Measurements from ENCODE around the gene CMTM4.
A peak's percentile ranks its signal among the peaks of the same experiment; 100 is the strongest.
"Not testable (repeated sequence)": the region's sequence is repeated elsewhere in the genome, so short reads cannot be mapped to it uniquely, and the experiment has no call there.

The CMTM4 gene

DNA sequence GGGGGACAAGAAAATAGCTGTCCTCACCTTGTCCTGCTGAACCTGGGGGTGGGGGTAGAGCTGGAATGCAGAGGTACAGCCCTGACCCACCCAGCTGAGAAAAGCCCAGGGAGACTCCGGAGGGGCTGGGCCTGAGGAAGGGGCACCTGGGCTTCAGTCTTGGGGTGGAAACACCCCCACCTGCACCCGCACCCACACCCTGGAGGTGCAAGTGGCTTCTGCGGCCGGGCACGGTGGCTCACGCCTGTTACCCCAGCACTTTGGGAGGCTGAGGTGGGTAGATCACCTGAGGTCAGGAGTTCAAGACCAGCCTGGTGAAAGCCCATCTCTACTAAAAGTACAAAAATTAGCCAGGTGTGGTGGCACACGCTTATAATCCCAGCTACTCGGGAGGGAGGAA, 84.6 kb downstream of the CMTM4 start:
- not testable (repeated sequence) for DNase-seq

DNA sequence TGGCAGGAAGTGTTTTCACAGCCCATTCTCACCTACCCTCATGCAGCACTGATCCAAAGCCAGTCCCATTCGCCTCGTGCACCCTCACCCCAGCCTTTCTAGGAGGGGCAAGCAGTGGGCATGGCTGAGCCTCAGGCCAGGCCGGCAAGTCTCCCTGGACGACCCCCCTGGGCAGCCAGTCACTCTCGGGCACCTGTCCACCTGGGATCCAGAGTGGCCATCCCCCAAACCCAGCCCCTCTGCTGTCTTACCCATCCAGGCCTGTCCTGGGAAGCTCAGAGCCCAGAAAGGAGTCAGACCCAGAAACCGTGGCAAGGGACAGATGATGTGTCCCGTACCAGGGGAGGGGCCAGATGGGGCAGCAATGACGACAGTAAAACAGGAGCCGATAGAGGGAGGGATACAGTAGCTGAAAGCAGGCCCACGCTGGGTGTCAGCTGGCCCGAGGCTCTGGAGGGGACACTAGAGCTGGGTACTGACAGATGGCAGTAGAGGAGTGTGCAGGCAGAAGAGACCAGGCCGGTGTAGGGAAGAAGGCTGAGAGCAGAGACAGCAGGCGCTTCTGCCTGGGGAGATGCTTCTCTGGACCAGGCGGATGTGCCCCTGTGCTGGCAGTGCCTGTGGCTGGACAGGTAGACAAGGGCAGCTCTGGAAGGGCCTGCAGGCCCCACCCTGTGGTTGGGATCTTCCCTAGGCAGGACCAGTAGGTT, 86.3 kb downstream of the CMTM4 start:
- no peak for DNase-seq

DNA sequence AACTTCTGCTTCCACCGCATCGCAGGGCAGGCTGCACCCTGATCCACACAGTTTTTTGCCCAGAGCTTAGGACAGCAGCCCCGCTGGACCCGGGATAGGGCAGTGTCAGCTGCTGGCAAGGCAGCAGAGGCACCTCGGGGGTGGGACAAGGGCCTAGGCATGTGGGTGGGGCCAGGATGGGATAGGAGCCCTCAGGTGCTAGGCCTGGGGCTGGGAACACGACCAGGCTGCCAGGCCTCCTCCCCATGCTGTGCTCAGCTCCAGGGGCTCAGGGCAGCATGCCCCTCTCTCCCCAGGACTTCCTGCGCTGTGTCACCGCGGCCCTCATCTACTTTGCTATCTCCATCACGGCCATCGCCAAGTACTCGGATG, 87.4 kb downstream of the CMTM4 start:
- no peak for DNase-seq

DNA sequence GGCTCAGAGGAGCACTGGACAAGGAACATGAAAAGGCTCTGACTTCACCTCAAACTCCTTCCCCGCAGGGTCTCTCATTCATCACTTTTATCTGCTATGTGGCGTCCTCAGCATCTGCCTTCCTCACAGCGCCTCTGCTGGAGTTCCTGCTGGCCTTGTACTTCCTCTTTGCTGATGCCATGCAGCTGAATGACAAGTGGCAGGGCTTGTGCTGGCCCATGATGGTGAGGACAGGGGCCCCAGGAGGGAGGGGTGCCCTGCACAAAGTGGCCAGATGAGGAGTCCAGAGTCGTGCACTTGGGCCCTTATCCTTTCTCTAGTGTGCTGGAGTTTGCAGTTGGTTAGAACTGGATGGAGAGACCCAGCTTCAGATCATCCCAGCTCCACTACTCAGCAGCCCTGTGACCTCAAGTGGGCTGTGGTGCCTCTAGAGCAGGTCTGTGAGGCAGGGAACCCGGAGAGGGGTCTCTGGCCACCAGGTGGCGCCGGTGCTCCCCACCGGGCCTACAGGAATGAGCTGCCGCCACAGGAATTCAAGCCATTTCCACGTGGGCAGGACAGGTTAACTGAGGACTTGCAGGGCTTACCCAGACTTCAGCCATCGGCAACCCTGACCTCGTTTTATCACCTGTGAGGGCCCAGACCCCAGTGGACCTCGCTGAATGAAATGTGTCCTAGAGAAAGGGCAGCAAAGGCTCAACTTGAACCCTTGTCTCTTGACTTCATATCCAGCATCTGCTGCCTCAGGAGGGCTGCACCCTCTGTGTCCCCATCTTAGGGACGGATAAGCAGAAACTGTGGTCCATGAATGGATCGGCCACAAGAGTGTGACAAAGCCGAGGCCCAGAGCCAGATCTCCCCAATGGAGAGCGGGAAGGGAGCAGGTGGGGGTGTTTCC, 88.1 kb downstream of the CMTM4 start:
- DNase-seq, result peak; percentile 95

DNA sequence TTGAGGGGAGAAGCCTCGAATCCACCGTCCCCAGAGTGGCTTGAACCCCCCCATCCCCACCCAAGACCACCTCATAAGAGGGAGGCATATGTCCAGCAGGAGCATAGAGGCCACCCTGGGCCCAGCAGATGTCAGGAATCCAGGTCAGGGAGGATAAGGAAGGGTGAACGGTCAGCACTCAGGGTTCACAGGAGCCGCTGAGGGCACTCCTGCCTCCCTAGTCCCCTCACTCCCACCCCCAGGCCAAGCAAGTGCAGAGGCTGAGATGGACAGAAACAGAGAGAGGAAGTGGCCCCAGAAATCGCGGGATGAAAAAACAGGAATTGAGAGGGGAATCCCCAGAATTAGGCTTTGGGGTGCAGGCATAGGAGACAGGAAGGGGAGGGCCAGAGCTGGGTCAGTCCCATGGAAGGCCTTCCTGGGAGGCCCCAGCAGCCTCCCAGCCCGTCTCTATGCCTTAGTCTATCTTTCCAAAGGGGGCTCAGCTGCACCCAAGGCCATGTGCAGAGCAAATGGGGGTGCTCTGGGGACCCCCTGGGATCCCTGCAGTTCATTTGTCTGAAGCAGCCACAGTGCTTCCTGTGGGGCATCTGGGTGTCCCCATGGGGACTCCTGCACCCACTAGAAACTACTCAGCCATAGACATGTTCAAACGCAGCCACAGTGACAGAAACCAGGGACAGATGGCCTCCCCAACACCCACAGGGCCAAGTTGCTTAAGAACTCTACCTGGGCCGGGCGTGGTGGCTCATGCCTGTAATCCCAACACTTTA, 90.4 kb downstream of the CMTM4 start:
- DNase-seq, result no peak

DNA sequence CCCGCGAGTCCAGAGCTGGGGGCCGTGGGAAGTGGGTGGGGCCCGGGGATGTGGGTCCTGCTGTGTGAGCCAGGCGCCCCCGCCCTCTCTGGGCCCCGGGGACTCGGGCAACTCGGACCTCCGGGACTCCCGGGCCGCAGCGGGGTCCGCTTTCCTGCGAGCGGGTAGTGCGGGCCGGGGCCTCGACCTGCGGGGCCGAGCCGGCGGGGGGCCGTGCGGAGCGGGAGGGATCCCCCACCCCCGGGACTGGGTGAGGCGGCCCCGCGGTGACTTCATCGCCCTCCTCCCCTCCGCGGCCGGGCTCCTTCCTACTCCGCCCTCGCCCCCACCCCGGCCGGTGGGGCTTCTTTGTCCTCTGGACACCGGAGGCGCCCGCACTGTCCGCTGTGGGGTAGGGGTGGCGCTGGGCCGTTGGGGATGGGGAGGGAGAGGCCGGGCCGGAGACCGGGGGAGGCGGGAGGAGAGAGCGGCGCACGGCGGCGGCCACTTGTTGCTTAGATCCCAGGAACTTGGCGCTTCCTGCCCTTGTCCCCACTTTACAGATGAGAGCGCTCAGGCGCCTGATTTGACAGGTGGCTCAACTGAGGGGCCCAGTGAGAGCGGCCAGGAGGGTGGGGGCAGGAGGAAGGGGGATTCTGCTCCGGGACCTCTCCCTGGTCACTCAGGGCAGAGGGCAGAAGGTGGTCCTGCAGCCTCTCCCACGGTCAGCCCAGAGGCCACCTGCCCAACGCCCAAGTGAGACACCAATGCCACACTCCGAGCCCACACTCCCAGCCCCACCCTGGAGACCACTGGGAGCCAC, 91.2 kb downstream of the CMTM4 start:
- DNase-seq, result no peak

DNA sequence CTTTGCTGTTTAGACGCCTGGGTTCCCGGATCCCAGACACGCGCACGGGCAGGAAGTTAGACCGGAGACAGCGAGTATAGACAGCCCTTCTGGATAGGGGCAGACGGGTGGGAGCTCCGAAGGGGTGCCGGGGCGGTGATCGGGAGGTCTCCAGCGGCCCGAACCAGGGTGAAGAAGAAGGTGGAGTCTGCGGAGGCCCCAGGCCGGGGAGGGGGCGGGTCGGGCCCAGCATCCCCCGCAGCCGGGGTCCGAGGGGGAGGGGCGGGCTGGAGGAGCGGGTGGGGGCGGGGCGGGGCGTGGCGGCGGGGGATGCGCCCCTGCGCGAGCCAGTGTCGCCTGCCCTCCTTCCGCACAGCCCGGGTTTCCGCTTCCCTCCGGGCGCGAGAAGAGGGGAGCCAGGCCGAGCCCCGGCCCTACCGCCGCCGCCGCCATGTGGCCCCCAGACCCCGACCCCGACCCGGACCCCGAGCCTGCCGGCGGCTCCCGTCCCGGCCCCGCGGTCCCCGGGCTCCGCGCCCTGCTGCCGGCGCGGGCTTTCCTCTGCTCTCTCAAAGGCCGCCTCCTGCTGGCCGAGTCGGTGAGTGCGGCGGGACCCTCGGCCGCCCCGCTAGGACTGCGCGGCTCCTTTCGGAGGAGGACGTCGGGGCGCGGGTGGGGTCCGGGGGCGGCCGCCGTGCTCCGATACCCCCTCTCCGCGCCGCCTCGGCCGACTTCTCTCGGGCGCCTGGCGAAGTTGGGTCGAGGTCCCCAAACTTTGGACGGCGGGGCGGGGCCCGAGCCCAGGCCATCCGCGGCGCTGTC, 92.0 kb downstream of the CMTM4 start, which contains the start of gene CMTM3:
TSS of gene CMTM3 (plus strand) at position 329 of the 801 bp plus-strand sequence. CDS start at position 431, 102 bp downstream.
- DNase-seq, result peak; percentile 93

DNA sequence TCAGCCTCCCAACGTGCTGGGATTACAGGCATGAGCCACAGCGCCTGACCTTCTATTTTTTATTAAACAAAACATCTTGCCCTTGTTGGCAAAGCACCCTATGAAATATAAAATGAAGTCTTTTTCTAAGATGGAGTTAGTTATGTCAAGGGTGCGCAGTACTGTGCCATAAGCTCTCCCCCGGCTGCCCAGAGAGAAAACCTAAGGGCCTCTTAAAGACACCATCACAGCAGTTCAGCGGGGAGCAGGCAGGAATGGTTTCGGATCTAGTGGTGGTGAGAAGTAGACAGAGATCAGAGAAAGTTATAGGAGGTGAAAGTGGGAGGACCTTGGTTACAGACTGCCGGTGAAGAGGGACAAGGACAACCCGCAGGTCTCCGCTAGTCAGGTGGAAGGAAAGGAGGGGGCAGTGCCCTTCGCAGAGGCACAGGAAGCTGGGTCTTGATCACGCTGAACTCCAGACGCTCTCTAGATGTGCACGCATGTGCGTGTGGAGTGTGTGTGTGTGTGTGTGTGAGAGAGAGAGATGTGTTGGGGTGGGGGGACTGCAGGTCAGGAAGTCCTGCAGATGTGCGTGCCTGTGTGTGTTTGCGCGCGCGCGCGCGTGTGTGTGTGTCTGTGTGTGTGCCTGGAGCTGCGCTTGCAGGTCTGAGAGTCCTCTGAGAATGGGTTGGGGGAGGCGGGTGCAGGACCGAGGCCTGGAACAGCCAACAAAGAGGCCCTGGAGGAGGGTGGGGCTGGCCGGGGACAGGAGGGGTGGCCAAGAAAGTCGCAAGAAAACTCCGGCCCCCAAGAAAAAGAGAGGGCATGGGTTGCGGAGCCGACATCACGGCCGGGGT, 92.8 kb downstream of the CMTM4 start:
- DNase-seq, result peak; percentile 84

DNA sequence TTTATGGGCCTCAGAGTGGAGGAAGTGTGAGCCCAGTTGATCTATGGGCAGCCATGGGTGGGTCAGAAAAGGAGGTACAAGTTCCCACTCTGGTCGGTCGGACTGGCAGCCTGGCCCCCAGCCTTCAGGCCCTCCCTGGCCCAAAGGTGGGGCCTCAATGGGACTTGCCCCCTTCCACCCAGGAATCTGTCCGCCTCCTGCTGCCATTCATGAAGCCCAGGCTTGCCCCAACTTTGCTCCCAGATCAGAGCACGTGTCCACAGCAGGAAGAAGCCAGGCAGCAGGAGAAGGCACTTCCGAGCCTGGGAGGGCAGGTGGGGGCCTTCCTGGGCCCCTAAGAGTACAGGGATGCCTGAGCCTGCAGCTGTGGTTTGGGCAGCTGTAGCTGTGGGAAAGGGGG, 95.1 kb downstream of the CMTM4 start:
- DNase-seq, result no peak

DNA sequence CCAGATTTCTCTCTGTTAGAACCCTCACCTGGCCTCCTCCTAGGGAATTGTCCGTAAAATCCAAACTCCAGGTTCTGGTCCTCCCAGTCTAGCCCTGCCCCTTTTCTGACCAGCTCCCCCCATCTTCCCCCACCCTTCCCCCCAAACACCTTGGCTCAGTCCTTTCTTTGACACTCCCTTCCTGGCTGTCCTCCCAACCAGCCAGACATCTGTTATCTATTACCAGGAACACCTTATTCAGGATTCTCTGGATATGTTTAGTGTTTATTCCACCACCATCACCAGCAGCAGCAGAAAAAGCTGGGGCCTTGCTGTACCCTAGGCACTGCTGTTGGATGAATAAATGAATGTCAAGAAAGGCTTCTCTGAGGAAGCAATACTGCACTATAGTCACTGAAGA, 96.1 kb downstream of the CMTM4 start:
- DNase-seq, result no peak

DNA sequence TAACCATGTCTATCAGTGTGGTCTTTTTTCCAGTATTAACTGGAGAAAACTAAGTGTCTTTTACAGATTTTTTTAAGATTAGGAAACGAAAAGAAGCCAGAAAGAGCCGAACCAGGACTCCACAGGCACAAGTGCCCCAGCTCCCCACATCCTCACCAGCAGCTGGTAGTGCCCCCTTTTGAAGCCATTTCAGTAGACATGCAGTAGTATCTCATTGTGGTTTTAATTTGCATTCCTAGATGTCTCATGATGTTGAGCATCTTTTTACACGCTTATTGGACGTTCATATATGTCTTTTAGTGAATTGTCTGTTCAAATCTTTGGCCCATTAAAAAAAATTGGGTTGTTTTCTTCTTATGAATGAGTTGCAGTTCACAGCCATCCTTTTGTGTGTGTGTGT, 96.8 kb downstream of the CMTM4 start:
- no peak for DNase-seq

DNA sequence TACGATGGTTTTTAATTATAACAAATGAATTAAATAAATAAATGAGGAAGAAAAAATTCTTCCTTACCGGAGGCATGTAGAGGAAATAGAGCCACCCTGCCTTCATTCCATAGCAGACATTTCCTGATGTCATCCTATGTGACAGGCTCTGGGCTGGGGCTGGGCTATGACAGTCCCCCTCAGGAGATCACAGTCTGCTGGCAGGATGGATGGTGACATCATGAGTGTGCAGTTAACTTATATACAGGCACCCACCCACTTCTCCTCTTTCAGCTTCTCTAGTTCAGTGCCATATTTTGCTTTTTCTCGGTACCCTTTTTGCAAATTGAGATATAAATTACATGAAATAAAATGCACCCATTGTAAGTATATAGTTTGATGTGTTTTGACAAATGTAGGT, 98.4 kb downstream of the CMTM4 start:
- DNase-seq, result no peak

DNA sequence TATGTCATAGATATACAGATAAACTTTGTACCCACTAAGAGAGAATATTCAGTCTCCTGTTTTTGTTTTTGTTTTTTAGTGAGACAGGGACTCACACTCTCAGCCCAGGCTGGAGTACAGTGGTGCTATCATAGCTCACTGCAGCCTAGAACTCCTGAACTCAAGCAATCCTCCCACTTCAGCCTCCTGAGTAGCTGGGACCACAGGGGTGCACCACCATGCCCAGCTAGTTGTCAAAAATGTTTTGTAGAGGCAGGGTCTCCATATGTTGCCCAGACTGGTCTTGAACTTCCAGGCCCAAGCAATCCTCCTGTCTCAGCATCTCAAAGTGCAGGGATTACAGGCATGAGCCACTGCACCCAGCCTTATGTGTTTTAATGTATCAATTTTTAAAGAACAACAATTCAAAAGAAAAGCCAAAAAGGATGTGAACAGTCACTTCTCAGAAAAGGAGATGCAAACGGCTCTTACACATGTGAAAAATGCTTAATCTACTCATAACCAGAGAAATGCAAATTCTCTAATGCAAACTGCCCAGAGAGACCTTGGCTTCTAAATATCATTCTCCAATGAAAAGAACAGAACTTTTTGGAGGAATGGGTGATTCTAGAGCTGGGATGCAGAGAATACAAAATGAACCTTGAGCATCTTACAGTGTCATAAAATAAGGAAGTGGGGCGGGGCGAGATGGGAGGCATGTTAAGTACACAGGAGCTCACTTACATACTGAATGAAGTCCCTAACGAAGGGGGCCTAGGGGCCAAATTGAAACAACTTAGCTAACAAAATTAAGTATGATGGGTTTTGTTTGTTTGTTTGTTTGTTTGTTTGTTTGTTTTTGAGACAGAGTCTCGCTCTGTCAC, 99.3 kb downstream of the CMTM4 start:
- DNase-seq, result no peak

DNA sequence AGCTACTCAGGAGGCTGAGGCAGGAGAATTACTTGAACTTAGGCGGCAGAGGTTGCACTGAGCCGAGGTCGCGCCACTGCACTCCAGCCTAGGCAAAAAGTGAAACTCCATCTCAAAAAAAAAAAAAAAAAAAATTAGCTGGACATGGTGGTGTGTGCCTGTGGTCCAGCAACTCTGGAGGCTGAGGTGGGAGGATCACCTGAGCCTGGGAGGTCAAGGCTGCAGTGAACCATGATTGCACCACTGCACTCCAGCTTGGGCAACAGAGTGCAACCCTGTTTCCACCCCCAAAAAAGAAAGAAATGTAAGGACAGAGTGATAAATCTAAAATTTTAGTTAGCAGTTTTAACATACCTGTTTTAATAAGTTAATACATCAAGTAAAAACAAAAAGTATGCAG, 100.0 kb downstream of the CMTM4 start:
- DNase-seq, result not testable (repeated sequence)

DNA sequence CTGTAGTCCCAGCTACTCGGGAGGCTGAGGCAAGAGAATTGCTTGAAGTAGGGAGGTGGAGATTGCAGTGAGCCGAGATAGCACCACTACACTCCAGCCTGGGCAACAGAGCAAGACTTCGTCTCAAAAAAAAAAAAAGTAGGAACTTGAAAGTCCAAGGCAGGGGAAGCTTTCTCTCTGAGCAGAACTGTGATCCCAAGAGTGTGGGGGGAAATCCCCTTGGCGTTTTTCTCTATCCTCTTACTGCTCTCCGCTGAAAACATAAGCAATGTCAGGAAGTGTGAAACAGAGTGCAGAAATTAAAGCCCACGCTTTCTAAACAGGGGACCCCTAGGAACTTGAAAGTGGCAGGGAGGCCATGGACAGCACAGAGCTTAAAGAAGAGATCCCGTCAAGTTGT, 101.8 kb downstream of the CMTM4 start:
- no peak for DNase-seq

DNA sequence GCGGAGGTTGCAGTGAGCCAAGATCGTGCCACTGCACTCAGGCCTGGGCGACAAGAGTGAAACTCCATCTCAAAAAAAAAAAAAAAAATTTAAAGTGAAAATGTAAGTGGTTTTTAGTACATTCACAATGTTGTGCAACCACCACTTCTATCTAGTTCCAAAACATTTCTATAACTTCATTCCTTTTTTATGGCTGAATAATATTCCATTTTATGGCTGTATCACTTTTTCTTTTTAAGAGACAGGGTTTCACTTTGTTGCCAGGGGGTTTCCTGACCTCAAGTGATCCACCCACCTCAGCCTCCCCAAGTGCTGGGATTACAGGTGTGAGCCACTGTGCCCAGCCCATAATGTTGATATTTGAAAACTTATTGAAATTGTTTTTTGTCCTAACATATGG, 103.7 kb downstream of the CMTM4 start:
- DNase-seq, result no peak

DNA sequence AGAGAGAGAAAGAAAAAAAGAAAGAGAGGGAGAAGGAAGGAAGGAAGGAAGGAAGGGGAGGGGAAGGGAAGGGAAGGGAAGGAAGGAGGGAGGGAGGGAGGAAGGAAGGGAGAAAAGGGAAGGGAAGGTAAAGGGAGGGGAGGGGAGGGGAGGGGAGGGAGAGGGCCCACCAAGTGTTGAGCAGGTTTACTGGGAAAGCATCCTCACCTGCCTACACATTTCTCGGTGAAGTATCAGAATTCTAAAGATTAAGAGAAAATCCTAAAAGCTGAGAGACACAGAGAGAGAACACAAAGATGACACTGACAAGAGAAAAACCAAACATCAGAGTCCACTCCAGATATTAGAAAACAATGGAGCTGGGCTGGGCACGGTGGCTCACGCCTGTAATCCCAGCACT, 104.3 kb downstream of the CMTM4 start:
- DNase-seq, result no peak

DNA sequence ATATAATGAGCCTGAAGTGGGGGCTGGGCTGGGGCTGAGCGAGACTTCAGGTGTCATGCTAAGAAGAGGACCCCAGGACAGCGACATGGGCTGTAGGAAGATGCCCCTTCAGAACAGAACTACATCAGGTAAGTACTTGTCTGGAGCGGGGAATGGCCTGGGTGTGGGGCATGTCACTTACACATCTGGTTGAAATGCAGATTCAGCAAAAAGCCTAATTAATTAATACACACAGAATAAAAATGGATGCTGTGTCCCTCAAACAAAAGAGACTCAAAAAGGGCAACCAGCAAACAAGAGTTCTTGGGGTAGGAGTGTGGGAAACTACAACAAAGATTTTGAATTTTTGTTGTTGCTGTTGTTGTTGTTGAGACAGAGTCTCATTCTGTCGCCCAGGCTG, 105.5 kb downstream of the CMTM4 start:
- DNase-seq, result no peak

DNA sequence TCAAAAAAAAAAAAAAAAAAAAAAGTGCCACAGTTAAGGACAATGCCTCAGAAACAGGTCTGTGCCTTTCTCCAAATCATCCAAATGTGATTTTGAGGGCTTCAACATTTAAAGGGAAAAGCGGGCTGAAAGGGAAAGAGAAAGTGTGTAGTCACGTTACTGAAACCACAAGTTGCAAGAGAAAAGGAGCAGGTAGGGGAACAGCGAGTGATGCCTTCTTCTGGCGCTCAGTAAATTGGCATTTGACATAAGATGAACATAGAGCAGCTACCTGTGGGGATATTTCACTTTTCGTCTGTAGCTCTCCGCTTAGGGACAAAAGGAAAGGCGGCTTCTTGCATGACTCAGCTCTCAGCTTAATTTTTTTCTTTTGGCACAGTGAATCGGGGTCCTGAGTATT, 106.2 kb downstream of the CMTM4 start:
- DNase-seq, result no peak

All from activated CD8-positive, alpha-beta memory T cell treated with anti-CD3 and anti-CD28 coated beads for 24 hours (primary cell).